ENCODE measurements around the gene WEE2.
A peak's percentile ranks its signal among the peaks of the same experiment; 100 is the strongest.
"Not testable (repeated sequence)": the region's sequence is repeated elsewhere in the genome, so short reads cannot be mapped to it uniquely, and the experiment has no call there.

The WEE2 gene

DNA sequence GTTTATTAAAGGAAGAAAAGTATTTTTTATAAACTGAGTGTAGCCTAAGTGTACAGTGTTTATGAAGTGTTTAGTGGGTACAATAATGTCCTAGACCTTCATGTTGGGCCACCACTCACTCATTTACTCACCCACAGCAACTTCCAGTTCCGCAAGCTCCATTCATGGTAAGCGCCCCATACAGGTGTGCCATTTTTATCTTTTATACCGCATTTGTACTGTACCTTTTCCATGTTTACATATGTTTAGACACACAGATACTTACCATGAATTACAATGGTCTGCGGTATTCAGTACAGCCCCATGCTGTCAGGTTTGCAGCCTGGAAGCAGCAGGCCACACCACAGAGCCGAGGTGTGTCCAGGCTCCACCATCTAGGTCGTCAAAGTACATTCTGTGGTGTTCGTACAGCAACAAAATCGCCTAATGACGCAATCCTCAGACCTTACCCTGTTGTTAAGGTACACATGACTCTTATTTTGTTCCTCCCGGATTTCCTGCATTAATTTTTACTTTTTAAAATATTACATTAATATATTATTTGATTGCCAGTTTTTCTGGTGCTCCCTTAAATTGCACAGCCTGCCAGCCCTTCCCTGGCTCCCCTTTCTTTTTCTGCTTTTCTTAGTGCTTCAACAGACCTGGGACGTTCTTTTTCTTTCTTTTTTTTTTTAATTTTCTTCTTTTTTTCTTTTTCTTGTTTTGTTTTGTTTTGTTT is 29.1 kb downstream of the WEE2 start:
- peak overlapping the region; percentile 74 for H3K4me3 ChIP-seq (ENCODE audit: insufficient read depth, low read depth, low read length, poor library complexity, severe bottlenecking)
- H3K27me3 ChIP-seq (replicated peaks; ENCODE audit: control insufficient read depth, insufficient read depth, low read length, poor library complexity, severe bottlenecking) = no peaks in the 10 kb centered on the region
- H3K27ac ChIP-seq (ENCODE audit: insufficient read depth, low read length, poor library complexity, severe bottlenecking) = peak overlapping the region; percentile 81
- peaks cover 19% of the 10 kb centered on the region for H3K4me1 ChIP-seq (ENCODE audit: control insufficient read depth, insufficient read depth, low read length, poor library complexity, severe bottlenecking)
- no peaks in the 10 kb centered on the region for H3K9me3 ChIP-seq (ENCODE audit: control insufficient read depth, low read length)
- peak in 1 of 3 donors; percentile 12 for DNase-seq
- peaks cover 16% of the 10 kb centered on the region for H3K36me3 ChIP-seq (ENCODE audit: control insufficient read depth, insufficient read depth, low read length)

DNA sequence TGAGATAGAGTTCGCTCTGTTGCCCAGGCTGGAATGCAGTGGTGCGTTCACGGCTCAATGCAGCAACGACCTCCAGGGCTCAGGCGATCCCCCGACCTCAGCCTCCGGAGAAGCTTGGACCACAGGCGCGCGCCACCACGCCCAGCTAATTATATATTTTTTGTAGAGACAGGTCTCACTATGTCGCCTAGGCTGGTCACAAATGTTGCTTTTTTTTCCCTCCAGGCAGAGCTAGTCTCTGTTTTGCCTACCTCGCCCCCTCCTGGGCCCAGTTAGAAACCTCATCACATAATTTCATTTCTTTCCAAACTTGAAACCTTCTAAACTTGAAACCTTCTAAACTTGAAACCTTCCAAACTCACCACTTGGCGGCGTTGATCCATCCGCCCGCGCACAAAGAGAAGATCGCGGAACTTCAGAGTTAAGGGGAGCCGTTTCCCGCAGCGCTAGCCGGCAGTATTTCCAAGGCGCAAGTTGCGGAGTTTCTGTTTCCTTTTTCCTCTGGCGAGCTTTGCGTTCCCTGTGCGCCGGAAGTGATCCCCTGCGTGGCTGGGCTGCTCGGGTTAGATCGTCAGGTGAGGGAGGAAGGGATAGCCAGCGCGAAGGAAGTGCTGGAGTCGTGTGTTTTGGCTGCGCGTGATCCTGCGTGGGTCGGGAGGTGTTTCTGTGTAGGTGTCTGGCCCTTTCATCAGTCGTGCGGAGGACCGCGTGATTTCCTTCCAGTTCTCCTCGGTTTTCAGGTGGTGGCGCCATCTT is 29.9 kb downstream of the WEE2 start, which contains the start of gene SSBP1:
Gene SSBP1, plus strand, starts transcription at position 523 of the 756 bp plus-strand sequence. CDS start 809 bp downstream, outside the sequence.
- peak; percentile 82 to 89 (median 88) for DNase-seq
- Histone ChIP-seq H3K27ac (ENCODE audit: insufficient read depth, low read length, poor library complexity, severe bottlenecking) (peak within 1 kb of the TSS; percentile 81), H3K27me3 (replicated peaks; ENCODE audit: control insufficient read depth, insufficient read depth, low read length, poor library complexity, severe bottlenecking) (no peaks in the 10 kb centered on the region), H3K4me1 (ENCODE audit: control insufficient read depth, insufficient read depth, low read length, poor library complexity, severe bottlenecking) (peaks cover 19% of the 10 kb centered on the region), H3K36me3 (ENCODE audit: control insufficient read depth, insufficient read depth, low read length) (peaks cover 23% of the 10 kb centered on the region), H3K9me3 (ENCODE audit: control insufficient read depth, low read length) (no peaks in the 10 kb centered on the region), H3K4me3 (ENCODE audit: insufficient read depth, low read depth, low read length, poor library complexity, severe bottlenecking) (peak within 1 kb of the TSS; percentile 74)

- H3K36me3 ChIP-seq (ENCODE audit: control insufficient read depth, insufficient read depth, low read length) = peaks cover 29% of the 10 kb centered on the region
These were observed 30.4 kb downstream of the WEE2 start for GRCh38 chr7:141738592-141739013.

DNA sequence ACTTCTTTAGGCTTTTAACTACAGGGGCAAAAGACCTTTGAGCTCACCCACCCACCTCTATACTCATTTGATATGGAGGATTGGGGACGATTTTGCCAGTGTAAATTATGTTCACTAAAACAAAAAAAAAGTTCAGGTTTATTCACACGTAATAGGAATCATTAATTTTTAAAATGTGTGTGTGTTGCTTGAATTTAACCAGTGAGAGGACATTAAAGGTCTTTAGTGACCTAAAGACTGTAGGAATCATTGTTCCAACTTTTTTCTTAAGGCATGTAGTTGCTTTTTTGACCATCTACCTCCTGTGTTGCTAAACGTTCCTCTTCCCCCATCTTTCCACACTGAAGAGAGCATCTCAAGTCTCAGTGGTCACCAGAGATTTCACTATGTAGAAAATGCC is 31.1 kb downstream of the WEE2 start:
- Histone ChIP-seq H3K27ac (ENCODE audit: insufficient read depth, low read length, poor library complexity, severe bottlenecking) (peak overlapping the region; percentile 81), H3K36me3 (ENCODE audit: control insufficient read depth, insufficient read depth, low read length) (peaks cover 35% of the 10 kb centered on the region), H3K4me1 (ENCODE audit: control insufficient read depth, insufficient read depth, low read length, poor library complexity, severe bottlenecking) (peaks cover 19% of the 10 kb centered on the region), H3K9me3 (ENCODE audit: control insufficient read depth, low read length) (no peaks in the 10 kb centered on the region), H3K27me3 (replicated peaks; ENCODE audit: control insufficient read depth, insufficient read depth, low read length, poor library complexity, severe bottlenecking) (no peaks in the 10 kb centered on the region), H3K4me3 (ENCODE audit: insufficient read depth, low read depth, low read length, poor library complexity, severe bottlenecking) (no peak overlapping the region)
- DNase-seq = no peak

More at GRCh38 chr7:141738592-141739013, 30.4 kb downstream of the WEE2 start:
- DNase-seq = no peak
- Histone ChIP-seq H3K4me3 (ENCODE audit: insufficient read depth, low read depth, low read length, poor library complexity, severe bottlenecking) (peak overlapping the region; percentile 74), H3K9me3 (ENCODE audit: control insufficient read depth, low read length) (no peaks in the 10 kb centered on the region), H3K27me3 (replicated peaks; ENCODE audit: control insufficient read depth, insufficient read depth, low read length, poor library complexity, severe bottlenecking) (no peaks in the 10 kb centered on the region), H3K4me1 (ENCODE audit: control insufficient read depth, insufficient read depth, low read length, poor library complexity, severe bottlenecking) (peaks cover 19% of the 10 kb centered on the region), H3K27ac (ENCODE audit: insufficient read depth, low read length, poor library complexity, severe bottlenecking) (peak overlapping the region; percentile 81)

DNA sequence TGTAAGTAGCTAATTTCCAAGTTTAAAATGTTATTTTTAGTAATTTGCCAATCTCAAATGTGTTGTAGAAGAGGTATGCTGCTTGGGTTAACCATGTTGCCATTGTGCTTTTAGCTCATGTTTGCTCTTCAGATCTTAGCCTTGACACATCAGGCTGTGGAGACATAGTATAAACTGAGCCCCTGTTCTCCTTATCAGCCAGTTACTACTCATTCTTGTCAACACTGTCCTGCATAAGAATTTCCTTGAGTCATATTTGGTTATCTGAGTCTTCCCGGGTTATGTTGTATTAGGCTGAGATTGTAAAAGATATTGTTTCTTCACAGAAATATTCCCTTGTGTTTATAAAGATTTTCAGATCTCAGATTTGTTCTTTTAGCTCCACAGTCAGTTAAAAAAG is 34.1 kb downstream of the WEE2 start:
- H3K4me3 ChIP-seq (ENCODE audit: insufficient read depth, low read depth, low read length, poor library complexity, severe bottlenecking) = no peak overlapping the region
- no peaks in the 10 kb centered on the region for H3K27me3 ChIP-seq (replicated peaks; ENCODE audit: control insufficient read depth, insufficient read depth, low read length, poor library complexity, severe bottlenecking)
- DNase-seq = no peak
- no peaks in the 10 kb centered on the region for H3K9me3 ChIP-seq (ENCODE audit: control insufficient read depth, low read length)
- peaks cover 59% of the 10 kb centered on the region for H3K36me3 ChIP-seq (ENCODE audit: control insufficient read depth, insufficient read depth, low read length)
- no peak overlapping the region for H3K27ac ChIP-seq (ENCODE audit: insufficient read depth, low read length, poor library complexity, severe bottlenecking)
- peaks cover 16% of the 10 kb centered on the region for H3K4me1 ChIP-seq (ENCODE audit: control insufficient read depth, insufficient read depth, low read length, poor library complexity, severe bottlenecking)

- no peak for DNase-seq
- H3K27me3 ChIP-seq (replicated peaks; ENCODE audit: control insufficient read depth, insufficient read depth, low read length, poor library complexity, severe bottlenecking) = no peaks in the 10 kb centered on the region
- peaks cover 70% of the 10 kb centered on the region for H3K36me3 ChIP-seq (ENCODE audit: control insufficient read depth, insufficient read depth, low read length)
These were observed 36.0 kb downstream of the WEE2 start for GRCh38 chr7:141744131-141744530.

DNA sequence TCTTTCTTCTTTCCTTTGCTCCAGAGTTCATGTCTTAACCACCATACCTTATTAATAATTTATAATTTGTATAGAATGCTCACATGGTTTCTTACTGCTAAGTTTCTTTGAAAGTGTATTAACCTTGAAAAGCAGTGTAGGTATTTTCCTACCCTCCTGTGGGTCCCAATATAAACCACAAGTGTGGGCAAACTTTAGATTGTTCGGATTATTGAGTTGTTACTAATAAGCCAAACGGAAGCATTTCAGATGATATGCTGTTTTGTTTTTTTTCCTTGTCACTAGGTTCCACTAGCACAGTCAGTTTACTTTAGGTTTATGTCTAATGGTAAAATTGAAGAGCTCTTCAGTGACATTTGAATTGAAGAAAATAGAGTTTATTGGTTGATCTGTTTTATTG is 40.2 kb downstream of the WEE2 start:
- H3K4me1 ChIP-seq (ENCODE audit: control insufficient read depth, insufficient read depth, low read length, poor library complexity, severe bottlenecking) = no peaks in the 10 kb centered on the region
- no peak overlapping the region for H3K27ac ChIP-seq (ENCODE audit: insufficient read depth, low read length, poor library complexity, severe bottlenecking)
- no peak overlapping the region for H3K4me3 ChIP-seq (ENCODE audit: insufficient read depth, low read depth, low read length, poor library complexity, severe bottlenecking)
- peaks cover 9% of the 10 kb centered on the region for H3K9me3 ChIP-seq (ENCODE audit: control insufficient read depth, low read length)
- no peaks in the 10 kb centered on the region for H3K27me3 ChIP-seq (replicated peaks; ENCODE audit: control insufficient read depth, insufficient read depth, low read length, poor library complexity, severe bottlenecking)
- peaks cover 84% of the 10 kb centered on the region for H3K36me3 ChIP-seq (ENCODE audit: control insufficient read depth, insufficient read depth, low read length)
- DNase-seq = no peak

More at GRCh38 chr7:141744131-141744530, 36.0 kb downstream of the WEE2 start:
- peaks cover 10% of the 10 kb centered on the region for H3K4me1 ChIP-seq (ENCODE audit: control insufficient read depth, insufficient read depth, low read length, poor library complexity, severe bottlenecking)
- no peaks in the 10 kb centered on the region for H3K9me3 ChIP-seq (ENCODE audit: control insufficient read depth, low read length)
- no peak overlapping the region for H3K27ac ChIP-seq (ENCODE audit: insufficient read depth, low read length, poor library complexity, severe bottlenecking)
- no peak overlapping the region for H3K4me3 ChIP-seq (ENCODE audit: insufficient read depth, low read depth, low read length, poor library complexity, severe bottlenecking)

- H3K4me3 ChIP-seq (ENCODE audit: insufficient read depth, low read depth, low read length, poor library complexity, severe bottlenecking); DNase-seq; H3K27me3 ChIP-seq (replicated peaks; ENCODE audit: control insufficient read depth, insufficient read depth, low read length, poor library complexity, severe bottlenecking); H3K27ac ChIP-seq (ENCODE audit: insufficient read depth, low read length, poor library complexity, severe bottlenecking); H3K9me3 ChIP-seq (ENCODE audit: control insufficient read depth, low read length); H3K4me1 ChIP-seq (ENCODE audit: control insufficient read depth, insufficient read depth, low read length, poor library complexity, severe bottlenecking): not testable (repeated sequence)
- peaks cover 57% of the 10 kb centered on the region for H3K36me3 ChIP-seq (ENCODE audit: control insufficient read depth, insufficient read depth, low read length)
These were observed 43.8 kb downstream of the WEE2 start for GRCh38 chr7:141751904-141752303.

GRCh38 chr7:141752634-141753033 is 44.5 kb downstream of the WEE2 start:
- DNase-seq = no peak
- no peaks in the 10 kb centered on the region for H3K4me1 ChIP-seq (ENCODE audit: control insufficient read depth, insufficient read depth, low read length, poor library complexity, severe bottlenecking)
- no peak overlapping the region for H3K27ac ChIP-seq (ENCODE audit: insufficient read depth, low read length, poor library complexity, severe bottlenecking)
- peaks cover 57% of the 10 kb centered on the region for H3K36me3 ChIP-seq (ENCODE audit: control insufficient read depth, insufficient read depth, low read length)
- peaks cover 9% of the 10 kb centered on the region for H3K9me3 ChIP-seq (ENCODE audit: control insufficient read depth, low read length)
- no peaks in the 10 kb centered on the region for H3K27me3 ChIP-seq (replicated peaks; ENCODE audit: control insufficient read depth, insufficient read depth, low read length, poor library complexity, severe bottlenecking)
- no peak overlapping the region for H3K4me3 ChIP-seq (ENCODE audit: insufficient read depth, low read depth, low read length, poor library complexity, severe bottlenecking)

DNA sequence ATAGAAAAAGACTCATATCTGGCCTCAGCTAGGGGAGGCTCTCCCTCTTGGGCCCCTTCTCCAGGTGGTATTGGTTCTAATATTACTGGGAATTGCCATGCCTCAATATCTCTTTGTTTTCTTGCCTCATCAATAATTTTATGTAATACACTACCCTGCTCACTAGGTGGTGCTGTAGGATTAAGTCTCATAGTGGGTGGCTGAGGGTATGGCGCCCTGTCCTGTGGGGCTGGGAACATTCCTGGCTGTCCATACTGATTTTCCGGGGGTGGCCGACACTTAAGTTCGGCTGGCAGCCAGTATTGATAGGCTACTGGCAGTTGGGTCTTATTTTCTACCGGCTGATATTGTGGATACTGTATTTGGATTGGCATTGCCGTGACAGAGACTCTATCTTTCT is 46.8 kb downstream of the WEE2 start:
- Histone ChIP-seq H3K4me1 (ENCODE audit: control insufficient read depth, insufficient read depth, low read length, poor library complexity, severe bottlenecking) (no peaks in the 10 kb centered on the region), H3K36me3 (ENCODE audit: control insufficient read depth, insufficient read depth, low read length) (peaks cover 52% of the 10 kb centered on the region), H3K4me3 (ENCODE audit: insufficient read depth, low read depth, low read length, poor library complexity, severe bottlenecking) (no peak overlapping the region), H3K27ac (ENCODE audit: insufficient read depth, low read length, poor library complexity, severe bottlenecking) (no peak overlapping the region), H3K9me3 (ENCODE audit: control insufficient read depth, low read length) (peaks cover 9% of the 10 kb centered on the region), H3K27me3 (replicated peaks; ENCODE audit: control insufficient read depth, insufficient read depth, low read length, poor library complexity, severe bottlenecking) (no peaks in the 10 kb centered on the region)
- DNase-seq = no peak
